Smooth muscle cell (in vitro differentiated cells): Measurements from ENCODE around the gene GPR39. TPM values are rescaled to one million over a fixed set of nuclear protein-coding genes. Genes with fewer than 3 reads are reported as not detected.

Source experiments
- DNase-seq: peaks from one replicate; lab custom pipeline; 2025; ENCODE audit not compliant: unreplicated experiment; lab: John Stamatoyannopoulos, UW
- H2AFZ ChIP-seq: fragments of 200-600 bp; sonication (generic); 2 replicates; pipeline ENCODE4 v1.6.0; 2016; ENCODE audit warnings: antibody characterized with exemption, low read depth, mild to moderate bottlenecking
- H3F3A ChIP-seq: fragments of 200-600 bp; sonication (generic); 2 replicates; pipeline ENCODE4 v1.6.0; 2017; ENCODE audit warnings: antibody characterized with exemption, low read depth
- H3K27ac ChIP-seq: fragments of 200-600 bp; sonication (generic); 2 replicates; pipeline ENCODE4 v1.5.1; 2016; ENCODE audit warnings: low read depth, mild to moderate bottlenecking
- H3K27me3 ChIP-seq: fragments of 200-600 bp; sonication (generic); 2 replicates; pipeline ENCODE4 v1.6.1; 2016; ENCODE audit warnings: low read depth, mild to moderate bottlenecking
- H3K36me3 ChIP-seq: fragments of 200-600 bp; sonication (generic); 2 replicates; pipeline ENCODE4 v1.5.1; 2016; ENCODE audit warnings: low read depth
- H3K4me1 ChIP-seq: fragments of 200-600 bp; sonication (generic); 2 replicates; pipeline ENCODE4 v1.5.1; 2016; ENCODE audit warnings: low read depth
- H3K4me2 ChIP-seq: fragments of 200-600 bp; sonication (generic); 2 replicates; pipeline ENCODE4 v1.6.0; 2016; ENCODE audit warnings: mild to moderate bottlenecking
- H3K4me3 ChIP-seq: fragments of 200-600 bp; sonication (generic); 2 replicates; pipeline ENCODE4 v1.5.1; 2016; ENCODE audit warnings: mild to moderate bottlenecking
- H3K79me2 ChIP-seq: fragments of 200-600 bp; sonication (generic); 2 replicates; pipeline ENCODE4 v1.6.0; 2016; ENCODE audit warnings: low read depth, mild to moderate bottlenecking
- H3K9ac ChIP-seq: fragments of 200-600 bp; sonication (generic); 2 replicates; pipeline ENCODE4 v1.6.0; 2016; ENCODE audit warnings: low read depth
- H3K9me3 ChIP-seq: fragments of 200-600 bp; sonication (generic); replicated peaks from 2 replicates; pipeline ENCODE4 v1.5.1; 2016; ENCODE audit warnings: low read depth
- H4K20me1 ChIP-seq: fragments of 200-600 bp; sonication (generic); 2 replicates; pipeline ENCODE4 v1.6.0; 2016; ENCODE audit warnings: low read depth
- WGBS: methylation state at CpG from one replicate; pipeline ENCODE4 v1.1.7; 2016; ENCODE audit warnings: low lambda C conversion rate; 5-methylcytosine and 5-hydroxymethylcytosine counted together
- polyA plus RNA-seq: library from polyadenylated mRNA; unstranded; fragments of >200 nt; fragmentation: Nextera tagmentation; extraction: Ambion mirVana; gene quantifications from 2 replicates; pipeline ENCODE4 v1.2.1, GENCODE V29; 2016
- total RNA-seq: library from RNA; depleted of rRNA; stranded (reverse); fragments of >200 nt; gene quantifications from 2 replicates; pipeline ENCODE4 v1.2.3, GENCODE V29; 2014
- TF ChIP-seq, protein P1 (sequence below): fragments of 200-600 bp; sonication (generic); IDR thresholded peaks from 2 replicates; pipeline ENCODE4 v1.5.1; 2017; ENCODE audit warnings: borderline replicate concordance, mild to moderate bottlenecking, antibody characterized with exemption; ENCODE audit not compliant: insufficient read depth, poor library complexity, severe bottlenecking

GPR39 gene
- total and polyA plus RNA-seq, 2 experiments from 2014 or later, result 0.87 to 1.4 TPM

DNA sequence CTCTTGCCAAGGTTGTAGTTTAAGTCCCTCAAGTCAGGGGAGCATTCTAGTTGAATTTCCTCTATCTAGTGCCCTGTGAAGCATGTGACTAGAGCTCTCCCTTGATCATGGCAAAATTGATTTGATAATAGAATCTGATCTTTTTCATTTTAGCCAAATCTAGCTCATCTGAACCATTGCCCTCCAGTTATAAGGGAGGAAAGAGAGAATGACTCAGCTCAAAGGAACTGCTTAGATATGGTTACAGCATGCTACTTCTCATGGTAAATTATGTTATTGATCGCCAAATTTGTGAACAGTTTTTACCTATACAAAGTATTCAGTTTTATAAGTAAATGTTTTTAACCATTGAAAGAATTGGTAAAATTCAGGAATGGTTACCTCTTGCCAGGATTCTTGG, 100.8 kb downstream of the GPR39 start:
- Histone ChIP-seq H3K27me3 (no peaks in the 10 kb centered on the region), H3K4me2 (no peak overlapping the region), H3K4me1 (no peaks in the 10 kb centered on the region), H4K20me1 (no peaks in the 10 kb centered on the region), H3K27ac (no peak overlapping the region), H3K36me3 (no peaks in the 10 kb centered on the region), H3K79me2 (no peaks in the 10 kb centered on the region), H2AFZ (no peak overlapping the region), H3F3A (no peaks in the 10 kb centered on the region), H3K9ac (no peak overlapping the region), H3K4me3 (no peak overlapping the region), H3K9me3 (no peaks in the 10 kb centered on the region)
- WGBS, result 100% methylated on average over 1 of the region's 1 CpG
- DNase-seq, result no peak
- TF ChIP-seq, protein P1, sequence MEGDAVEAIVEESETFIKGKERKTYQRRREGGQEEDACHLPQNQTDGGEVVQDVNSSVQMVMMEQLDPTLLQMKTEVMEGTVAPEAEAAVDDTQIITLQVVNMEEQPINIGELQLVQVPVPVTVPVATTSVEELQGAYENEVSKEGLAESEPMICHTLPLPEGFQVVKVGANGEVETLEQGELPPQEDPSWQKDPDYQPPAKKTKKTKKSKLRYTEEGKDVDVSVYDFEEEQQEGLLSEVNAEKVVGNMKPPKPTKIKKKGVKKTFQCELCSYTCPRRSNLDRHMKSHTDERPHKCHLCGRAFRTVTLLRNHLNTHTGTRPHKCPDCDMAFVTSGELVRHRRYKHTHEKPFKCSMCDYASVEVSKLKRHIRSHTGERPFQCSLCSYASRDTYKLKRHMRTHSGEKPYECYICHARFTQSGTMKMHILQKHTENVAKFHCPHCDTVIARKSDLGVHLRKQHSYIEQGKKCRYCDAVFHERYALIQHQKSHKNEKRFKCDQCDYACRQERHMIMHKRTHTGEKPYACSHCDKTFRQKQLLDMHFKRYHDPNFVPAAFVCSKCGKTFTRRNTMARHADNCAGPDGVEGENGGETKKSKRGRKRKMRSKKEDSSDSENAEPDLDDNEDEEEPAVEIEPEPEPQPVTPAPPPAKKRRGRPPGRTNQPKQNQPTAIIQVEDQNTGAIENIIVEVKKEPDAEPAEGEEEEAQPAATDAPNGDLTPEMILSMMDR, result no peak

DNA sequence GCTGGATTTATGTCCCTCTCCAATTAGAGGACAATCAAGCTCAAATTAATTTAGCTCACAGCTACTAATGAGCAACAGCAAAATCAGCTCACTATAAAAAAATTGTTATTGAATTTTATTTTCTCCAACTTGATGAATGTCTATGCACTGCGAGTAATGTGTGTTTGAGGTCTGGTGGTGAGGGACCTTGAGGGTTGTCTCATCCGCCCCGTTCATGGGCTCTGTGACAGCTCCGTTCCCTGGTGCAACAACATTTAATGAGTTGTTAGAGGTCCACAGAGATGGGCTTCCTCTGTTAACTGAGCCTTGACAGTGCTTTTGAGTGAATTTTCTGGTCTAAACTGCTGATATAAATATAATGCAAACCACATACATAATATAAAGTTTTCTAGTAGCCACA, 101.7 kb downstream of the GPR39 start:
- 70% methylated on average over 4 of the region's 4 CpGs for WGBS
- Histone ChIP-seq H3K9me3 (no peaks in the 10 kb centered on the region), H3K27ac (no peak overlapping the region), H4K20me1 (no peaks in the 10 kb centered on the region), H3K4me1 (no peaks in the 10 kb centered on the region), H3K4me2 (no peak overlapping the region), H3K79me2 (no peaks in the 10 kb centered on the region), H2AFZ (no peak overlapping the region), H3K36me3 (no peaks in the 10 kb centered on the region), H3K9ac (no peak overlapping the region), H3F3A (no peaks in the 10 kb centered on the region), H3K27me3 (no peaks in the 10 kb centered on the region), H3K4me3 (no peak overlapping the region)
- TF ChIP-seq, protein P1, result no peak
- no peak for DNase-seq

DNA sequence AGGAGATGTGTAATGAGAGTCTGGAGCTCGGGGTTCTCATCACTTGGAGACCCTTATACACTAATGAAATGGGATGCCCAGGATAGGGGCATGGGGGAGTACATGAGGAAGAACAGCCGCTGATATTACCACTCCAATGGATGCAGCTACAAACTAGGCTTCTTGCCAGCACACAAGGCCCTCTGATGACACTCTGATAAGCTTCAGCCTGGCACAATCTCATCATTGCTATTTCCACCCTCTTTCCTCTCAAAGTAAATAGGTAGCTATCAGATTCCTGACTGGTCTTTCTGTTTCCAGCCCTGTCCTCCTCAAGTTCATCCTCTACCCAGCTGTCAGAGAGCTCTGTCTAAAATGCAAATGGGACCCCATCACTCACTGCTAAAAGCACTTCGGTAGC, 103.0 kb downstream of the GPR39 start:
- Histone ChIP-seq H2AFZ (no peak overlapping the region), H3K4me2 (no peak overlapping the region), H3K4me1 (no peaks in the 10 kb centered on the region), H3K79me2 (no peaks in the 10 kb centered on the region), H4K20me1 (no peaks in the 10 kb centered on the region), H3F3A (no peaks in the 10 kb centered on the region), H3K27ac (no peak overlapping the region), H3K4me3 (no peak overlapping the region), H3K27me3 (no peaks in the 10 kb centered on the region), H3K36me3 (no peaks in the 10 kb centered on the region), H3K9me3 (no peaks in the 10 kb centered on the region), H3K9ac (no peak overlapping the region)
- 64% methylated on average over 3 of the region's 3 CpGs for WGBS
- DNase-seq, result no peak
- TF ChIP-seq, protein P1, result no peak

DNA sequence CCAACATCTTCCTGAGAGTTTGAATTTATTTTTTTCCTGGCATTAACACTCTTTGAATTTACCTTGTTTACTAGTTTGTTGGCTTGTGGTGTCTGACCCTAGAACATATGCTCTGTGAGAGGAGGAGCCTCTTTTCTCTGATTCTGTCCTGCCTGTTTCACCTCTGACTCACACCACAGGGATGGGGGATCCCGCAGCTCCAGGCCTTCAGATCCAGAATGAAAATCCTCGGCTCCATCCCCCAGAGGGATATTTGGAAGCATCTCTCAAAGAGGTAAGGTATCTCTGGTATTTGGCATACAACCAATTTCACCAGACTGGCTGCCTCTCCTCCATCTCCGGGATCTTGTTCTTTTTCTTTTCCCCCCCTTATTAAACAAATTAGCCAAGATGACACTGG, 104.7 kb downstream of the GPR39 start:
- Histone ChIP-seq H3K4me2 (no peak overlapping the region), H3K9ac (no peak overlapping the region), H3K79me2 (no peaks in the 10 kb centered on the region), H3K36me3 (no peaks in the 10 kb centered on the region), H3K27ac (no peak overlapping the region), H3K4me3 (no peak overlapping the region), H4K20me1 (no peaks in the 10 kb centered on the region), H3F3A (no peaks in the 10 kb centered on the region), H3K9me3 (no peaks in the 10 kb centered on the region), H2AFZ (no peak overlapping the region), H3K4me1 (no peaks in the 10 kb centered on the region), H3K27me3 (no peaks in the 10 kb centered on the region)
- DNase-seq, result no peak
- TF ChIP-seq, protein P1, result no peak
- 52% methylated on average over 3 of the region's 3 CpGs for WGBS
